ENCODE measurements around the gene HERPUD1. TPM values are rescaled to one million over a fixed set of nuclear protein-coding genes. Genes with fewer than 3 reads are reported as not detected.

HERPUD1 gene
- total and polyA plus RNA-seq, 2 of the 8 experiments (the other 6 are each of a cell fraction or from before 2014, with no cell fraction given), result 23.3 to 34.7 TPM

DNA sequence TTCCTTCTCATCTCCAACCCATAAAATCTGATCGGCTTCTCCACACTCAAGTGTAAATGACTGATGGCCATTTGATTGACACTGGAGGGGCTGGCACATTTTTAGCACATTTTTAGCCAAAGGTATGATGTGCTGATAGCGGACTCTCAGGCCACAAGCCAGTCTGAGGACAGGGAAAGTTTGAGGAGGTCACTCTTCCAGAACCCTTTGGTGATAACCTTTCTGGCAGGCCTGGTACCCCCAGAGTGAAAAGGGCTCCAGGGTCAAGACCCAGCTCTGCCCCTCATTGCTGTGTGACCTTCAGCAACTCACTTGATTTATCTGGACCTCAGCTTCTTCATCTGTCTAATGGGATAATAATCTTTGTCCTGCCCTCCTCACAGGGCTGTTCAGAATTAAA is 55.8 kb downstream of the HERPUD1 start:
- Histone ChIP-seq H3K4me2 (ENCODE audit: insufficient read depth in 1 of 2, low read depth in 2 of 2, low read length in 2 of 2) (no peak overlapping the region), H3K4ac (replicated peaks; ENCODE audit: insufficient read length, low read depth, low read length) (no peak overlapping the region), H3K9me3 (ENCODE audit: insufficient read depth in 2 of 2, low read depth in 1 of 2, low read length in 1 of 2) (no peaks in the 10 kb centered on the region), H3K27me3 (replicated peaks in 1 of 4; ENCODE audit: control insufficient read depth in 3 of 4, extremely low read depth in 1 of 4, insufficient read depth in 3 of 4, low read length in 3 of 4) (peaks cover 0 to 33% (median 24%) of the 10 kb centered on the region in 4 experiments; a peak in 6 of 7 replicates), H2BK5ac (ENCODE audit: low read depth, low read length) (no peak overlapping the region), H3K79me2 (ENCODE audit: control insufficient read depth in 1 of 2, insufficient read depth in 2 of 2, low read length in 2 of 2) (no peaks in the 10 kb centered on the region), H3K9ac (replicated peaks in 1 of 4; ENCODE audit: extremely low read depth in 1 of 4, low read depth in 3 of 4, low read length in 3 of 4) (no peak overlapping the region), H3K79me1 (ENCODE audit: low read depth, low read length) (no peaks in the 10 kb centered on the region), H3K14ac (ENCODE audit: insufficient read length) (no peak overlapping the region), H4K5ac (ENCODE audit: insufficient read length, low read depth, low read length) (no peak overlapping the region), H2BK120ac (replicated peaks; ENCODE audit: low read depth, low read length) (no peak overlapping the region), H3K4me3 (ENCODE audit: extremely low read depth in 1 of 4, insufficient read depth in 2 of 4, low read depth in 3 of 4, low read length in 4 of 4) (no peak overlapping the region), H2AFZ (ENCODE audit: low read length) (no peak overlapping the region), H2BK15ac (ENCODE audit: low read length) (no peak overlapping the region), H4K8ac (ENCODE audit: extremely low read depth, insufficient read depth, low read length) (no peak overlapping the region), H2BK12ac (ENCODE audit: low read depth, low read length) (no peak overlapping the region), H3K4me1 (replicated peaks in 1 of 4; ENCODE audit: control insufficient read depth in 3 of 4, insufficient read depth in 4 of 4, low read length in 3 of 4) (peaks cover 0 to 5% (median 3%) of the 10 kb centered on the region in 4 experiments; a peak in 3 of 7 replicates), H3K36me3 (ENCODE audit: control insufficient read depth in 2 of 4, insufficient read depth in 4 of 4, low read length in 3 of 4) (no peaks in the 10 kb centered on the region), H4K91ac (replicated peaks; ENCODE audit: insufficient read length, low read length) (no peak overlapping the region), H3K23me2 (ENCODE audit: low read depth, low read length) (peaks cover 8% of the 10 kb centered on the region; the same call in 1 of the 2 replicates), H3K18ac (ENCODE audit: extremely low read depth, low read length) (no peak overlapping the region), H3K56ac (replicated peaks; ENCODE audit: insufficient read length, low read depth, low read length) (no peak overlapping the region), H4K20me1 (replicated peaks in 1 of 2; ENCODE audit: control insufficient read depth in 1 of 2, insufficient read depth in 2 of 2, low read length in 2 of 2) (no peaks in the 10 kb centered on the region), H3K27ac (ENCODE audit: low read depth, low read length) (no peak overlapping the region), H3K23ac (ENCODE audit: insufficient read length) (no peak overlapping the region), H2BK20ac (ENCODE audit: low read length) (no peak overlapping the region), H2AK5ac (ENCODE audit: low read depth, low read length) (no peak overlapping the region)
- WGBS, 2 experiments (ENCODE audit: extremely low coverage in 1 of 2, insufficient coverage in 1 of 2, insufficient read length in 1 of 2, insufficient replicate concordance in 2 of 2, low coverage in 1 of 2, low lambda C conversion rate in 2 of 2, missing lambda C conversion rate in 1 of 2), result 94% methylated on average over 2 of the region's 2 CpGs; no CpG with 5 or more reads in 1 of the 2 experiments
- no peak for DNase-seq (ENCODE audit: low read depth in 1 of 2, low spot score in 2 of 2)
- POLR2A ChIA-PET (ENCODE audit: partially characterized antibody), result interaction anchor here (0.5 kb wide), 1 partner anchor 260 kb away, joined by 3 read pairs; no protein-coding TSS in a partner anchor
- CTCF ChIA-PET (ENCODE audit: partially characterized antibody), result interaction anchor here (0.7 to 8.1 kb wide), 3 partner anchors 15 to 23 kb away, joined by 3 to 67 read pairs (median 13); no protein-coding TSS in a partner anchor
- no peak for FAIRE-seq
